ENCODE results near the gene FANCL.

GRCh38 chr2:58156780-58157179 is 84.3 kb downstream of the FANCL start:
- TF ChIP-seq CTCF (IDR thresholded peaks at IDR 0.05) (no peak), POLR2AphosphoS5 (IDR thresholded peaks at IDR 0.05) (no peak)
